SW480 (cell line): Measurements from ENCODE around the gene MYOF.
"Not testable (repeated sequence)": the region's sequence is repeated elsewhere in the genome, so short reads cannot be mapped to it uniquely, and the experiment has no call there.

Experiments
- DNase-seq: peaks from one replicate; pipeline ENCODE4 v3.0.0-alpha.2; 2016; ENCODE audit warnings: low spot score

The MYOF gene

DNA sequence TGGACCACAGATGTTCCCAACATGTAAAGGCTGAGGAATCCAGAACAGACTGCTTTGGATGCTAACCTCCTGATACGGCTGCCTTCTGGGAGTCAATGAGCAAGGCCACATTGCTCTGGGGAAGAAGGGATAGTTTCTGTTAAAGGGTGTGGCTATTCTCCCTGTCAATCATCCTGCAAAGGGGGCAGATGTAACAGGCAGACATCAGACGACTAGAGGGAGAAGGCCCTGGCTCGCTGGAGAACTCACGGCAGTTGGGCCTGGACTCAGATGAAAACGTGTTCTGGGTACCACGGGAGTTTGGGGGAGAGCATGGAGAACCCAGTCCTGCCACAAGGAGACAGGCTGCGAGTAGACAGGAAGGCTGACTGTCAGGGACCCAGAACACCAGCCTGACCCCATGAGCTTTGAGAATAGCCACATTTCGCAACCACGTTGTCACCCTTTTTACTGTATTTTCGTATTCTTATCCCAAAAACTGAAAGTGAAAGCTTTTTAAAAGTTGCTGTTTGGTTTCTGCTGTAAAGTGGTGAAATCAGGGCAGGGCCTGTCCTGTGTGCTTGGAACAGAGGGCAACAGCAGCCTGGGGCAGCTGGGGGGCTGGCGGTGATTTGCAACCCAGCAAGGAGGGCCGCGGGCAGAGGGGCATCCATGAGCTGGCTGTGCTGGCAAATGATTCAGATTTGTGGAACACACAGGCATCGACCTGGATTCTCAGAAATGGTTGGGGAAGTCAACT, 95.3 kb downstream of the MYOF start:
- no peak for DNase-seq

DNA sequence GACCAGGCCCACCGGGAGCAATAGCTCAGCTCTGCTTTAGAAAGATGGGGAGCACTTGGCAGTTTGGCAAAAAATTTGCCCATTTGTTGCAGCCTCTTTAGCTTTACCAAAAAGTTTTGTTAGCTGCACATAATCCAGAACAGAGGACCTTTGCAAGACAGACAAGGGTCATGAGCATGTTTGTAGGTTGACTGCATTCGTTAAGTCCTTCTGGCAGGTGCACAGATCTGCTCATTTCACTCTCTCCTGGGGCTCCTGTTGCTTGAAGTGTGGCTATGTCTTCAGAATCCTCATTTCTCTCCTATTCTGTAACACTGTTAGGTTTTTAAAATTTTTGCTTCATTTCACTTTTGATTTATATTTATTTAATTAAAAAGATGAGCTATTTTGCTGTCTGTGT, 96.8 kb downstream of the MYOF start:
- no peak for DNase-seq

DNA sequence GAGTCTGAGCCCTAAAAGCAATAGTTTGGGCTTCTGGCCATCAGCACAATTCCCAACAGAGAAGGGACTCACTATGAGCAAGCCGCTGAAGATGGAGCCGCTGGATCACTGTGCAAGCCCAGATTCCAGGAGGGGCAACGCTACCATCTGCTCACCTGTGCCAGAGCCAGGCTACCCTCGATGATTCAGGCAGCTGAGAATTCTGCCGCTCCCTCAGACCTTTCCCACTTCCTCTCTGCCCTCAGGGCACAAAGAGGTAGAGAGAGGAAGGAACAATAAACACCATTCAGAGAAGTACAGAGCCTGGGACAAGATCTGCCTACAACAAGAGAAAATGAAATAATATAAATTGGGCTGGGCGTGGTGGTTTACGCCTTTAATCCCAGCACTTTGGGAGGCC, 98.1 kb downstream of the MYOF start:
- peak; percentile 98 for DNase-seq

DNA sequence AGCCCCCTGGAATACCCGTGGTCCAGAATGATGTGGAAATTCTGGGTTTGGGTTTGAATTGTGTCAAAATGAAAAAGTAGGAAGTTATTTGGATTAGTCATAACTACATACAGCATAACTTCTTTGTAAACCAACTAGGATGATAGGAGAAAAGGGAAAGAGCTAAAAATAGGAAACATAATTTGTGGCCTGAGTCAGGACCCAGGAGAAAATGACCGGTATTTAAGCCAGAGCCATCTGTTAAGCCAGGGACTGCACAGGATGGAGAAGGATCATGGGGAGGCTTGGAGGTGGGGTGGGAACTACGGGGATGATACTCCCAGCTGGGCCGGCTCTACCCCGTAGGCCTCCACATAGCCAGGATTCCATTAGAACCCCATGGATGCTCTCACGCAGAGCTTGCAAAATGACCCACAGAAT, 98.6 kb downstream of the MYOF start:
- DNase-seq: peak; percentile 70

DNA sequence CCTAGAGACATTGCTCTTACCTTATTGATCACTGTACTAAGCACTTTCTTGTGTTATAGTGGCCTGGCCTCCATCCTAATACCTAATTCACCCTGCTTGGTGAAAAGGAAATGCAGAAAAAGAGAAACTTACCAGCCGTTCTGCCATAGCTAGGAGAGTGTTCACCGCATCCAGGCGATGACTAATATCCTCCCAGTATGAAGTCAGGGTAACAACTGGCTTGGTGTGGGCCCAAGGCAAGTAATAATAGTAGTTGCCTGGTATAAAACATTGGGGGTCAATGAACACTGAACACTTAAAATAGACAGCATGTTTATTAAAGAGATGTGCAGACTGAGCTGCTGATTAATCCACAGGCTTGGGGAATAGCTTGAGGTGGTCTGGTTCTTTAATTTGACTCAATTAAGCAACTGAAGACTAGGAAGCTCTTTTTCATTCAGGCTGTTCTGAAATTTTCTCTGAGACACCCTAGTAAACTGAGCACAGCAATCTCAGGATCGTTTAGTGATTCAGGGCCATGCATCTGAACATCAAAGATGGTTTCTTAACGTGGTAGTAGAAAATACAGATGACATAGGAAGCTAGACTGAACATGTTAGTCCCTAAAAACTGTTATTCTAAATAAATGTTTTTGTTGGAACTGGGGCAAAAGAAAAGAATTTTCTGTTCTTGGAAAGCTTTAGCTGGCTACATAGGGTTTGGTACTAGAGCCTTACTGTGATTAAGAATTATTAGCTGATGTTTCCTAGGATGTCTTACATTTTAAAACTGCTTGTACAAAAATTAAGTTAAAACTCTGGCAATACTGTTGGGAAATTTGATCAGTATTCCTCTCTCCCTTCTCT, 102.2 kb downstream of the MYOF start:
- no peak for DNase-seq

DNA sequence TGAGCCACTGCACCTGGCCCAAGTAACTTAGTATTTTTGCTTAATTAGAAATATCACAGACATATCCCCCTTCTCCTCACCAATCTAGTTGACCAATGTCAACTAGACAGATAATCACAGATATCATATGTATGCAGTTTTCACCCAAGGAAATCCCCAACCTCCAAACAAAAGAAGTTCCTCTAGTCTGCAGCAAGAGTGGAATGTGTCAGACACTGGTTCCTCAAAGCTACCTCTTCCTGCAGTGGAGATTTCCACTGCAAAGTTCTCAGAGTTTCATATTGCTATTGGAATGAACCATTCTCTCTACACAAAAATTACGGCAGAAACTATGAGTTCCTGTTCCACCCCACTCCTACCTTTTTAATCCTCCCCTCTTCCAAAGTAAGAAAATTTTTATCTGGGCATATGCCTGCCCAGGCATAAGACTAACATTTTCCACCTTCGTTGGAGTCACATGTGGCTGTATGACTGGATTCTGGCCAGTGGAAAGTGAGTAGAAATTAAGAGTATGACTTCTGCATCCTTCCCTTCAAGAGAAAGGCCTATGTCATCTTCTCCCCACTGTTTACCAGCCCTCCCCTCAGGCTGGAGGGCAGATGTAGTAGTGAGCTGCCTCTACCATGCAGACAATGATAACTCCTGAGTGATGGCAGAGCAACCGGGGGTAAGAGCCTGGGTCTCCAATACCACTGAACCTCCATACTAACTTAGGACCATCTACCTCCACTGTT, 103.0 kb downstream of the MYOF start:
- DNase-seq: no peak

DNA sequence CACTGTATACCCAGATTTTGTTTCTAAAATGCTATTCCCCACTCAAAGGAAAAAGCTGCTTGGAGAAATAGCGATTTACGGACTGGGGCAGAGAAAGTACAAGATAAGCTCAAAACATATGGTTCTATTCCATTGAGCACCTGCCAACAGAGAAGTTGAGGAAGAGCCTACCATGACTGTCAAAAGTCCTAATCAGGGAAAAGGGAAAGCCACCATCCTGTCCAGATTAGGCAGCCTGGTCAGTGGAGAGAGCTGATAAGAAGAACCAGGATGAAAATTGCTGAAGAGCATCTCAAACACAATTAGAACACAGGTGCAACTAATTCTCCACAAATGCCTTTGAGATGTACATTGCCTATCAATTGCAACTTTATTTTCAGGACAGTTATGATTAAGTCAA, 104.1 kb downstream of the MYOF start:
- no peak for DNase-seq

DNA sequence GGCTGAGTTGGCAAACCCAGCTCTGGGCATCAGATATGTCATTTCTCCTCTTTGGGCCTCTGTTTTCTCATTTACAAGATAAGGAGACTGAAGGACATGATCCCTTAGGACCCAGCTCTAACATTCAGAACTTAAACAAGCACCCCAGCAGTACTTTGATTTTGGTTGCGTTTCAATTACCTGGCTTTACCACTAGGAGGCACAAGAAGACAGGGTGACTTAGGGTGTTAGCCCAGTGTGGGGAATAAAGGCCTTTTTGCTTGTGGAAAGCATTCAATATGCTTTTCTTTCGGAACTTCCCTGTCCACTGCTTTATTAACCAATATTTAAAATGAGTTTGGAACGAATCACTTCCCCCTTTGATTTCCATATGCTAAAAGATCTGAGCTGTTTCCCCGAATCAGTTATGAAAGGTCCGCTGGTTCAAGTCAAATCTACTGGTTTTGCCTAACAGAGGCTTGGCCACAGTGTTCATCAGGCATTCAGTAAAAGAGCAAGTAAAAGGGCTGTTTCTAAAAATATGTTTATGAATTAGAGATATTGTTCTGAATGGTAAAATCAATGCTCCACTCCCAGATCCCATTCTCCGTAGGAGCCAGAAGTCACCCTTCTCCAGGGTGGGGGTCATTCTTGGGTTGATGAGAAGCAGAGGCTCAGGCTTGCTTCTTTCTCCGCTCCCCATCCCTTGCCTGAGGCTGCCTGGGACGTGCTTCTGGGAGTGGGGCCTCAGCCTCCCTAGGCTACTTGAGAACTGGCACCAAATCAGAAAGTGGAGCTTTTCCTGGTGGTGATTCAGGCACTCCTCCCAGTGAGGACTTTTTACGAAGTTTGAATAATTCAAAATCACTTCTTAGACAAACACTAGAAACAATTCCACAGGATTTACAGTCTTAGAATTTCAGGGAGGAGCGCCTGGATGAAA, 105.5 kb downstream of the MYOF start:
- peak; percentile 81 for DNase-seq

DNA sequence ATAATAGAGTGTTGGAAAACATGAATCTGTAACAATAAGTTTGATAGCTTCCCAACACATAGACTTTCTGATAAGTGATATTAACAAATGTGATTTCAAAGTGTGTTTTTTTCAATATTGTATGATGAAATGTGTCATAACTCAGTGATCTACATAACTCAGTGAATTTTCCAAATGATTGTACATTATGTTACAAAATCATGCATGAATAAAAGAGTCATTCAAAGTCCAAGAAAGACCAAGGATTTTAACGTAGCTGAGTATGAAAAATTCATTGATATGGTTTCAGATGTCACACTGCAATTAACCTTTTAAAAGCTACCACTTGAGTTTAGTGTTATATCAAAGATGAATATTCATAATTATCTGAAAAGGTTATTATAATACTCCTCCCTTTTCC, 111.2 kb downstream of the MYOF start:
- DNase-seq: no peak

DNA sequence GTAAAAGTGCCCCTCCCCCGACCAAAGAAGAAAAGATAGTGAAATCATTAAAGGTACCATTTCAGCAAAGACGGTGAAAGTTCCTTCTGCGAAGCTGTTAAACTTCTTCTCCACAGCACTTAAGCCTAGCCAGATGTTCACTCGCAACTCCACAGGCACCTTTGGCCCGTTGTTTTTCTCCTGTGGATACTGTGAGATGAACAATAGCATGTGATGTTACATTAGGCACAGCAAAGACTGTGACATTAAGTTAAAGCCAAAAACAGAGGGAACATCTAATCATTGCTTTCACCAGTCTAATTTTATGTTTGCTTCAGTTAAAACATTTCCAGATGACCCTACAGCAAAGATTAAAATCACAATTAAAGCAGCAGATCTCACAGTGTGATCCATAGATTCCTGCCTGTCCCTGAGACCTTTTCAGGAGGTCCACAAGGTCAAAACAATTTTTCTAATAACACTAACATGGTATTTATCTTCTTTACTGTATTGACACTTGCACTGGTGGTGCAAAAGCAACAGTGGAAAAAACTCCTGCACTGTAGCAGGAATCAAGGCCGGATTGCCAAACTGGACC, 112.5 kb downstream of the MYOF start:
- no peak for DNase-seq

DNA sequence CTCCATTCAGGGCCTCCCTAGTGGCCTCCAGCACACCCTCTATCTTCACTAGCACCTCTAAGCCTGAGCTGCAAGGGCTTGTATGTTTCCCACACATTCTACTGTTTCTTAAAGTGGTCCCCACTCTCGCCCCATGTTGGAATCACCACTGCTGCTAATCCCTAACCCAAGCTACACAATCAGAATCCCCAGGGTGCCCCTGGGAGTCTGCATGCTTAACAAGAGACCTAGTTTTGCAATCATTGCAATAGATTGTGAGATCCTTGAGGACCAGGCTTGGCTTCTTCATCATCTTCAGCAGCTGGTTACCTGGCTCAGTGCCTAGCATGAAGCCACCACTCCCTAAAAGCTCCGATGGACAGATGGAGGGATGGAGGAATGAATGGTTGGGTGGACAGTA, 113.9 kb downstream of the MYOF start:
- DNase-seq: no peak

DNA sequence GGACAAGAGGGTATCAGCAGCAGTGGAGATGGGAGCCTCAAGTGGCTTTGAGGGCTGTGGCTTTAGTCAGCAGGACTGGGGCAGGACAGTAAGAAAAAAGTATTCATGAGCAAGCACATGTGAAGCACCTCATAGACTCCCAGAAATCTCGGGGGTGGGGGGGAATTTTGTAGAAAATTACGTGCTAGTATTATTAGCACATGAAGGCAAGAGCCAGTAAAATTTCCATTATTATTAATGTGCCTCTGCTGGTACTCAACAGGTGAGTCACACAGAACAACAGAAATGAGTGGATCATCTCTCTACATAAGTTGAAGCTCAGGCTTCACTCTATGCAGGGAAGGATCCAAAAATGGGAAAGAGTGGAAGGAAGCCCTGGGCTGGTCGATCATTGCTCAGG, 114.5 kb downstream of the MYOF start:
- no peak for DNase-seq

DNA sequence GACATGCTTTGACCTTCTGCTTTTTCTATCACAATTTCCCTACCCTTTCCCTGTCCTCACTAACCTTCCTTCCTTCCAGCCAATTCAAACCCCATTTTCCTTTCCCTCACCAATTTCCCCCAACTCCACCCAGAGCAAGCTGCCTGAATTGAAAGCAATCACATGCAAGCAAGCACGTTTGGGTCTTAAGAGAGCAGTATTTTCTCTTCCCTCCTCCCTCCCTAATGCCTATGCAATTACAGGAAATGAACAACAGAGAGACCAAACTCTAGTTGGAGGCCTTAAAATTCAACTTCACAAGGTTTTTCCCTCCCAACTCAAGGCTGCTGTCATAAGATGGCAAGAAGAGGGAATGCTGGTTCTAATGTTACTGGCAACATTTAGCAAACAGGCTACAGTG, 117.2 kb downstream of the MYOF start:
- DNase-seq: no peak

DNA sequence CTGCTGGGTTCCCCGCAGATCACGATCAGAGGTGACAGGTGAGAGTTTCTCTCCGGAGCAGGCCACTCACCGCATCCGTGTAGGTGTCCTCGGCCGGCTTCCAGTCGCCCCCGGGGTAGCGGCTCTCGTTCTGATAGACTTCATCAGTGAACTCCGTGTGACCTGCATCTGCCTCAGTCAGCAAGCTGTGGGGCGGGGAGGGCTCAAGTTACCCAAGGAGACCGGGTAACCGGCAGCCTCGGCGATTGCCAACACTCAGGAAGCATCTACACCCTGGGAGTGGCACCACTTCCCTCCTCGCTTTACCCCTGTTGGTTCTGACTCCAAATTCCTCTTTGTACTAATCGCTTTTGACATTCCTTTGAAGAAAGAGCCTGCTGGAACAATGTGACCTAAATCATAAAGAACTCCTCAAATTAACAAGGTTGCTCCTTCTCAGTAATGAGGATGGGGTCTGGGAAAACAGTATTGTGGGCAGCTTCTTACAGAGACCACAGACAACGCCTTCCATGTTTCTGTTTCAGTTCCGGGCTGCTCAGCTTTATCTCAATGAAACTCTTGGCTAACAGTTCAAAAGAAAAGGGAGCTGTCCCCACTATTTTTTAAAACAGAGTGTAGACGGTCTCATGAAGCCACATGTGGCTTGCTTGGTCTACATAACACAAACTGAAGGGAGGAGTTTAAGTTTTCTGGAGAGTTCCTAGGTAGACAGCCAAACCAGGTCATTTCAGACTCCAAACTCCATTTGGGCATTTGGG, 118.1 kb downstream of the MYOF start:
- no peak for DNase-seq

DNA sequence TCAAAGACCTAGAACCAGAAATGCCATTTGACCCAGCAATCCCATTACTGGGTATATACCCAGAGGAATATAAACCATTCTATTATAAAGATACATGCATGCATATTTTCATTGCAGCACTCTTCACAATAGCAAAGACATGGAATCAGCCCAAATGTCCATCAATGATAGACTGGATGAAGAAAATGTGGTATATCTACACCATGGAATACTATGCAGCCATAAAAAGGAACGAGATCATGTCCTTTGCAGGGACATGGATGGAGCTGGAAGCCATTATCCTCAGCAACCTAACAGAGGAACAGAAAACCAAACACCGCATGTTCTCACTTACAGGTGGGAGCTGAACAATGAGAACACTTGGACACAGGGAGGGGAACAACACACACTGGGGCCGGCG, 123.7 kb downstream of the MYOF start:
- not testable (repeated sequence) for DNase-seq

DNA sequence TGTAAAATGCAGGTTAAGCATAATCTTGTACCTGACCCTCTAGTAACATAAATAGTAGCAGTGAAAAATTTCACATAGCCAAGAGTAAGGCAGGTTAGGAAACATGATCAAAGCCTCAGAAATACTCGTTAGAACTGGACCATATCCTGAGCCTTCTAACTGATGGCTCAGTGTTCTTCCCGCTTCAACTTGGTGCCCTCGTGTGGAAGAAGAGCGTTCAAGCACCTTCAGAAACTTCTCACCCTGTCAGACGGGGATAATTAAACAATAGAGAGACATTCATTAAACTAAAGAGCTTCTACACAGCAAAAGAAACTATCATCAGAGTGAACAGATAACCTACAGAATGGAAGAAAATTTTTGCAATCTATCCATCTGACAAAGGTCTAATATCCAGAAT, 124.5 kb downstream of the MYOF start:
- DNase-seq: peak; percentile 36

DNA sequence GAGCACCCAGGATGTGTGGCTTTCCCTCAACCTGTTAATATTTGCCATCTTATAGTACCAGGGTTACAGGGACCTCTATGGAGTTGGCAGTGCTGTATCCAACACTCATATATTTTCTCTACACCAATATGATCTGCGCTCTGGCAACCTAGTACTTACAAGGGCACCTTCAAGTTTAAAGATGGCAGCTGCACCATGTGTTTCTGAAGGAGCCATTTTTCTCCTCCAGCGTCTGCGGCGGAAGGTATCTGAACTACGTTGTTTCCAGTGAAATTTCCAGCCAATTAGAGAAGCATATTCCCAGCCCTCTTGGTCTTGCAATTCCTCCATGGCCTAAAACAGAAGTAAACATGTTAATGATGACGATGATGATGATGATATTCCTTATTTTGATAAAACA, 125.6 kb downstream of the MYOF start:
- DNase-seq: no peak

DNA sequence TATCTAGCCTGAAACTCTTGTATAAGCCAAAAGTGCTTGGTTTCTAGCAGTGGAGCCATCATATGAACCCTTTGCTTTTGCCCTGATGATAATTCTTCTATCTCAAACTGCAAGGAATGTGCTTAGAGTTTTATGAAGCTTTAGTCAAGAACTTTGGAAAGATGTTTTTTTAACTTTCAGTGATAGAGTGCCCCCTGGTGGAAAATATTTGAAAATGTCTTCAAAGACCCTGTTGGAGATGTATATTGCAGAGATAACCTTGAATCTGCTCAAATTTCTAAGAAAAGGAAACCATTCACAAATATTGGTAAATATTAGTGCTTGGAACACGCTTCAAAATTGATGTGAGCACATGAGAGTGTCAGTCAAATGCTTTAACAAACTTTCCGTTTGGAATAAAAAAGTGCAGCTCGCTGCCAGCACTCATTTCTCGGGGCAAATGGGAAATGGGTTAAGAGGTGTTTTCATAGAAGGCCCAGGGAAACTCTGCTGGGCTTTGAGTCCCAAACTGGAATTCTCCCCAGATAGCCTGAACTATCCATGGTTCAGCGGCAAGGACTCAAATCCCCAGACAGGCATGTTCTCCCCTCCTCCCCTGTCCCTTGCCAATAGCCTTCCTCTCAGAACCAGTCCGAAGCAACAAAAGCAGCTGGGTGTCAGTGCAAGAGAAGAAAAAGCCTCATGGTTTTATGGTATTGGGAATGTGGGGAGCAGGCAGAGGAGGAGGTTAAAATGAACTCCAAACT, 129.3 kb downstream of the MYOF start:
- DNase-seq: peak; percentile 20

DNA sequence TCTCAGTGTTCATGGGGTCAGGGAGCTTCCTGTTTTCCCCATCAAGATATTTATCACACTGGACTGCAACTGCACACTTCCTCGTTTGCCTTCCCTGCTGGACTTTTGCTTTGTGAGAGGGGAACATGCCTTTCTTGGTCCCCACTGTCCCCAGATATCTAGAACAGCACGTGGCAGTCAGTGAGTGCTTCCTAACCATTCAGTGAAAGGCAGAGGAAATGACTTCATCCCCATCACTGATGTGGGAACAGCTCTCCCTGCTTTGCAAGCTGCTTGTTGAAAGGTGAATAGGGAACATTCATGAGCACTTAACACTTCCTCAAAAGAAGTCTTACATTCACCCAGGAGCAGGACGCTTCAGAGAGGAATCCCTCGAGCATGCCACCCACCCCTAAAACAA, 135.4 kb downstream of the MYOF start:
- no peak for DNase-seq

DNA sequence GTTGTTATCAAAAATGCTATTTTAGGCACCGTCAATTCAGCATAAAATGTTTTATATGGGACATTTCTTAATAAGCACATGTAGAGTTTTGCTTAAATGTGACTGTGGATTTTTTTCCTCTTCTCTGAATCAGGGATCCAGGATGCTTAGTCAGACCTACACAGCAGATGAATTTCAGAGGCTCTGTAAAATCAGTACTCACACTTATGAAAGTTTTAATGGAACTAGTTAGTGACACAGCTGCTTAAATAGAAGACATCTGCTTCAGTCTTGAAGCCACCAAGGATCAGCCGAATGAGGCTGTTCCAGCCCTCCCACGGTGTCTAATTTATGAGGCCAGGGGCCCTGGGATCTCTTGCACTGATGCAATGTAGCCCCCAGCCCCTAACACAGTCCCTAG, 136.0 kb downstream of the MYOF start:
- DNase-seq: no peak
